GM19328 (cell line): ENCODE data around the gene KCNJ2.

Experiments used
- ATAC-seq: cut with Tn5 transposase; IDR thresholded peaks from one replicate; pipeline ENCODE4 v1.9.1; 2021; ENCODE audit warnings: mild to moderate bottlenecking, moderate library complexity; ENCODE audit not compliant: unreplicated experiment

KCNJ2 gene

GRCh38 chr17:70168977-70169708 is at the start of gene KCNJ2:
TSS of gene KCNJ2 (plus strand) at chr17:70169532. CDS start at chr17:70175040, 5,508 bp downstream.
- ATAC-seq, result peak; percentile 95

- no peak for ATAC-seq
Measured at GRCh38 chr17:70119545-70119944, 49.8 kb upstream of the KCNJ2 start.

- ATAC-seq, result no peak
Measured at GRCh38 chr17:70119983-70120382, 49.3 kb upstream of the KCNJ2 start.

DNA sequence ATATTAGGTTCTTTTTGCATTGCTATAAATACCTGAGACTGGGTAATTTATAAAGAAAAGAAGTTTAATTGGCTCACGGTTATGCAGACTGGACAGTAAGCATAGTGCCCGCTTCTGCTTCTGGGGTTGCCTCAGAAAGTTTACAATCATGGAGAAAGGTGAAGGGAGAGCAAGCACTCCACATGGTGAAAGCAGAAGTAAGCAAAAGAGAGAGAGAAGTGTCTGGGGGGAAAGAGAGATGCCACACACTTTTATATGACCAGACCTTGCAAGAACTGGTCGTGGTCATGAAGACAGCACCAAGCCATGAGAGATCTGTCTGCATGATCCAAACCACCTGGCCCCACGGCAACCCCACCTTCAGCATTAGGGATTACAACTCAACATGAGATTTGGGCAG is 48.9 kb upstream of the KCNJ2 start:
- no peak for ATAC-seq

- no peak for ATAC-seq
Measured at GRCh38 chr17:70121126-70121525, 48.2 kb upstream of the KCNJ2 start.

DNA sequence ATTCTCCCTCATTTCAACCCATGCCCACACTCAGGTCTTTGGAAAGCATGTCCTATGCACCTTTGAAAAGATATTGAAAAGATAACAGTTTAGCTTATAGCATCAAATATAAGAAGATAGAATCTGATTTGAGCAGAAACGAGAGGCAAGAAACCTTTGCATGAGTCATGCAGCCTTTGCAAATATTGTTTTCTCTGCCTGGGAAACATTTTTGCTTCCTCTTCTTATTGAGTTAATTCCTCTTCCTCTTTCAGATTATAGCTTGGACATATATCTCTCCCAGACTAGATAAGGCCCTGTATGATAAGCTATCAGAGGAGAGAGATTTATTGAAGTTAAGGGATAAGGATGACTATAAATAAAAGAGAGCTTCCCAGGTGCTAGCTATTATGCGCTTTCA is 46.1 kb upstream of the KCNJ2 start:
- no peak for ATAC-seq

DNA sequence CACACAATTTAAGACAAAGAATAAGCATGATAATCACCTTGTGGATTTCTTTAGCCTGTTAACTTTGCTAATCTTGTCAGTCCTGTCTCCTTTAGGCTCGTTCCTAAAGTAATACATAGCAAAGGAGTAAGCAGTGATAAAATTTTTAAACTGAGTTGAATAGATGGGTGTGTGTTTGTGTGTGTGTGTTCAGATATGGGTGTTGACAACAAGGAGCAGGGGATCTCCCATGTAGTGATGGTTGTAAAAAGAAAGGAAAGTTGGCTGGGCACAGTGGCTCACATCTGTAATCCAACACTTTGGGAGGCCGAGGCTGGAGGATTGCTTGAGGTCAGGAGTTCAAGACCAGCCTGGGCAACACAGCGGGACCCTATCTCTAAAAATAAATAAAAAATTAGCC is 44.6 kb upstream of the KCNJ2 start:
- no peak for ATAC-seq

DNA sequence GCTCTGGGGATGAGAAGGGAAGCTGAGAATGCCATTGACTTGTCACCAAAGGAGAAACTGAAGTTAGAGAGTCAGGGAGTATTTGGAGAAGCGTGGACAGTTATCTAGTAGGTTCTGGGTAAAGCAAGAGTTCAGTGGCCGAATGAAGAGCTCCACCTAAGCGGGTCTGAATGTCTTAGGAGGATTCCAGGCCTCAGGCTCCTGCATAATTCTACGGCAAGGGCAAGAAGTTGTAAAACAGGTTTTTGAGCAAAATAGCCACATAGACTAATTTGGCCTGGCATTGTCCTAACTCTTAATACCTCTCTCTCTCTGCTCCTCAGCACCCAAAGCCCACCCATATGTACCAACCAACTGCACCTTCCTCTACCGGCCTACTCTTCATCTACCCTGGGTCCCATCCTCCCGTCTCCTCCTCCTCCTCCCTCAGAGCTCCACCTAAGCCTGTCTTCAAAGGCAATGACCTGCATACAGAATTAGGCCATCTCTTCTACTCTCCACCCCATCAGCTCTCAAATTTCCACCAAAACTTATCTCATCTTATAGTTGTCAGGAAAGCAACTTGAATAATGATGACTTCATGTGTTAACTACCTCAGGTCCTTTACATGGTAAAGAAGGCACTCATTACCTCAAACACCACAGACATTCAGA is 42.0 kb upstream of the KCNJ2 start:
- ATAC-seq, result no peak

- ATAC-seq, result no peak
Measured at GRCh38 chr17:70128727-70129238, 40.5 kb upstream of the KCNJ2 start.

DNA sequence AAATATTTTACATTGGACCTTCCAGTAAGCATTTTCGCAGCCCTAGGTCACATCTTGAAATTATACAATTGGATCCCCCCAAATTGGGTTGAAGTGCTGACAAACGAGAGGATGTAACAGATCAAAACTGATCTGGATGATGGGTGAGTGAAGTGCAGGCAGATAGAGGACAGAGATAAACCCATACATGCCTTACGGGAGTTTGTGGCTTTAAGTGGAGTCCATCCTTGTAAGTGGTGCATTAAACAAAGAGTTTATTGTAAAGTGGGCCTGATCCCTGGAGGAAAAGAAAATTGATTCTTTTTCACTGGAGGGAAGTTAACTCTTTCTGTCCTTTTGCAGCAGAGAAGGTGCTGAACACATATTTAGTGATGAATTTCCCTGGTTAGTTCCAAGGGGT is 39.0 kb upstream of the KCNJ2 start:
- ATAC-seq, result no peak

- no peak for ATAC-seq
Measured at GRCh38 chr17:70132505-70132904, 36.8 kb upstream of the KCNJ2 start.

GRCh38 chr17:70134042-70134441 is 35.3 kb upstream of the KCNJ2 start:
- ATAC-seq, result no peak

- no peak for ATAC-seq
Measured at GRCh38 chr17:70134777-70135176, 34.6 kb upstream of the KCNJ2 start.

GRCh38 chr17:70136131-70136530 is 33.2 kb upstream of the KCNJ2 start:
- ATAC-seq, result no peak

- peak; percentile 95 for ATAC-seq
Measured at GRCh38 chr17:70137451-70138230, 31.7 kb upstream of the KCNJ2 start.

- no peak for ATAC-seq
Measured at GRCh38 chr17:70138291-70138865, 31.0 kb upstream of the KCNJ2 start.

GRCh38 chr17:70139449-70139993 is 29.8 kb upstream of the KCNJ2 start:
- ATAC-seq, result no peak

DNA sequence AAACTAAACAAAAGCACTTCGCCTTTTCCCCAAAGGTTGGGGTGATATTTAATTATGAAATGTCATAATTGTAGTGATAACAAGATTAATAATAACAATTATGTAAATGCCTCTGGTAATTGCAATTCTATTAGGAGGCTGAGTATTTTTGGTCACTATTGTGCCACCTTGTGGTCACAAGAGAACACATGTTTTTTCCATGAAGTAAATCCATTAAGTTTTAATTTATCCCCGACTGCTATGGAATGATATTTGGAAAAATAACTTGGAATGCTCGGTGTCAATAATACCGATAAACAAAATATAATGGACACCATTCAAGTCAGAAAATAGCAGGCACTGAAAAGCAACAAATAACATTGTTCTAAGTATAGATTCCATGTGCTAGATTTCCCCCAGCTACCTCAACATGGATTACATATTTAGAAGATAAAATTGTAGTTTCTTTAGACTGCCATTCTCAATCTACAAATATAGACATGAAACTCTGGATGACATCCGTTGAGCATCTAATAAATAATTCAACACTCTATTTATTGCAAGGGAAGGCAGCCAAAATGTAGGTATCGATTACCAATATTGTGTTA is 25.0 kb upstream of the KCNJ2 start:
- no peak for ATAC-seq

DNA sequence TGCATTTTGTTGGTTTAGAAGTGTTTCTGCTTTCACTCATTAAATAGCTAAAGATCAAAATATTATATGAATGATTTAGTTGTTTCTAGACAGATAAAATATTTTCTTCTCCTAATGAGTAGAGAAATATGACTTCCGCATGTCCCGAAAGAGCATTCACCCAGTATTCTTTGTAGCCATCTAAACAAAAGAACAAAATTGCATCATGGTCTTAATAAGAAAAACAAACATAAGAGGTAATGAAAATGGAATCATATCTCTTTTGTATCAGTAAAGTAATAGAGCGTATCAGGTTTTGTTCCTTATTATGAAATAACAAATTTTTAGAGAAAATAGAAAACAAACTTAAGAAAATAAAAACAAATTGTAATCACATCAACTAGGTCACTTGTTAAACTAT is 16.1 kb upstream of the KCNJ2 start:
- no peak for ATAC-seq

DNA sequence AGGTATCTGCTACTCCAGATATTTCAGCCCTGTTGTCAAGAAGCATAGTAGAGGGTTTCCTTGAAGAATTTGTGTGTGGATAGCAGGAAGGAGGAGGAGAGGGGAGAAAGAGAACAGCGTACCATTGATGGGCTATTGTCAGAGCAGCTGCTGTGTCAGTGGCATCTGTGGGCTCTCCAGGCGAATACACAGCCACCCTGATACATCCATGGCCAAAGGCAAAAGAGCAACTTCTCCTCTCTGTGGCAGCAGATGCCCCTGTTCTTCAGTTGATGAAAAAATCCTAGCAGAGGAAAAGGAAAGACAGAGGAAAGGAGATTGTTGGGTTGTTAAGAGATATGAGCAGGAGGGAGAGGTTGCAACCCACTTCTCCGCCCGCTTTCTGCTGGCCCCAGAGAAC is 12.2 kb upstream of the KCNJ2 start:
- no peak for ATAC-seq

- no peak for ATAC-seq
Measured at GRCh38 chr17:70158180-70158579, 11.2 kb upstream of the KCNJ2 start.
